ENCODE measurements around the gene ABHD10. TPM values are rescaled to one million over a fixed set of nuclear protein-coding genes. Genes with fewer than 3 reads are reported as not detected.

Gene ABHD10
- total RNA-seq, 1 experiment from 2014 or later = 30.3 TPM

- no peaks in the 10 kb centered on the region for H3K36me3 ChIP-seq (ENCODE audit: control insufficient read depth, insufficient read depth, low read length)
- in situ Hi-C loops (cut with HindIII; ENCODE audit: low pct_unique_long_range_greater_than_20kb, low sequenced_read_pairs) = no loop called here
- peak; percentile 97 for ATAC-seq
Observed at GRCh38 chr3:111967651-111968274, 11.1 kb upstream of the ABHD10 start.

DNA sequence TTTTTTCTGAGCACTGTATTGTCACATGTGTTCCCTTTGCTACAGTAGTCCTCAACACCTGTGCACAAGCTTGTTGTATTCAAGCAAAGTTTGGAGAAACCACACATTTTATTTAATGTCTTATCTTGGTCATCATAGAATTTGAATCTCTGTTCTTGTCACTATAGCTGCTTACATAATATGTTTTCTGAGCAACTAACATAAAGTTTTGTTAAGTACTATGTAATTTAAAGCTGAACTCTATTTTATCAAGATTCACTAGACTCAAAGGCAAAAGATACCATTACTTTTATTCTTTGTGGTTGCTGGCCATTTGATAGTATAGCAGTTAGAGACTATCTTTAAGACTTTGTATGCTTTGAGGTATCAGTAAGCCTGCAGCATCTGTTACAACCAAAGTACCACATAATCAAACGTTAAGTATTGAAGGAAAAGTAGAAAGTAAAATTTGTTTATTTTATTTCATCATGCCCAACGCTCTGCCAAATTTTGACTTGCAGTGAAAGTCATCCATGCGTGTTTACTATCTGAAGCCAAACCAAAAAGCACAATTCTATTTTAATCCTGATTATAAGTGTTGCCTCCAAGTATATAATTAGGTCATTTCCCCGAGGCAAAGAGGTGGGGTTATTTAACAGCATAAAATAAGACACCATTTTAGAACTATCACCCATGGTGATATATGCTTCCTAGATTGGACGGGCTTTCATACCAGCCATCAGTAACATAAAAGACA, 10.3 kb upstream of the ABHD10 start:
- intact Hi-C loops (cut with micrococcal nuclease; ENCODE audit: unreplicated experiment) (no loop called here), in situ Hi-C loops (cut with HindIII; ENCODE audit: low pct_unique_long_range_greater_than_20kb, low sequenced_read_pairs) (no loop called here)
- H3K4me1 ChIP-seq (ENCODE audit: control insufficient read depth, insufficient read depth, low read length) = no peaks in the 10 kb centered on the region
- no peak overlapping the region for H3K27ac ChIP-seq (ENCODE audit: low read length)
- no peak for DNase-seq (ENCODE audit: low read depth, low spot score)
- TF ChIP-seq SIN3A (IDR thresholded peaks at IDR 0.05; ENCODE audit: borderline replicate concordance, insufficient read depth, low read depth, low read length) (no peak), TCF7L2 (IDR thresholded peaks at IDR 0.05; ENCODE audit: low read depth, low read length) (no peak), REST (IDR thresholded peaks at IDR 0.05; ENCODE audit: insufficient read depth in 1 of 2, low read depth in 2 of 2, low read length in 1 of 2) (no peak), POLR2AphosphoS5 (IDR thresholded peaks at IDR 0.05; ENCODE audit: low read depth, low read length) (no peak)
- TF ChIP-seq, protein P1, sequence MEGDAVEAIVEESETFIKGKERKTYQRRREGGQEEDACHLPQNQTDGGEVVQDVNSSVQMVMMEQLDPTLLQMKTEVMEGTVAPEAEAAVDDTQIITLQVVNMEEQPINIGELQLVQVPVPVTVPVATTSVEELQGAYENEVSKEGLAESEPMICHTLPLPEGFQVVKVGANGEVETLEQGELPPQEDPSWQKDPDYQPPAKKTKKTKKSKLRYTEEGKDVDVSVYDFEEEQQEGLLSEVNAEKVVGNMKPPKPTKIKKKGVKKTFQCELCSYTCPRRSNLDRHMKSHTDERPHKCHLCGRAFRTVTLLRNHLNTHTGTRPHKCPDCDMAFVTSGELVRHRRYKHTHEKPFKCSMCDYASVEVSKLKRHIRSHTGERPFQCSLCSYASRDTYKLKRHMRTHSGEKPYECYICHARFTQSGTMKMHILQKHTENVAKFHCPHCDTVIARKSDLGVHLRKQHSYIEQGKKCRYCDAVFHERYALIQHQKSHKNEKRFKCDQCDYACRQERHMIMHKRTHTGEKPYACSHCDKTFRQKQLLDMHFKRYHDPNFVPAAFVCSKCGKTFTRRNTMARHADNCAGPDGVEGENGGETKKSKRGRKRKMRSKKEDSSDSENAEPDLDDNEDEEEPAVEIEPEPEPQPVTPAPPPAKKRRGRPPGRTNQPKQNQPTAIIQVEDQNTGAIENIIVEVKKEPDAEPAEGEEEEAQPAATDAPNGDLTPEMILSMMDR (IDR thresholded peaks at IDR 0.05) = no peak
- 0 out of 2 replicates have a peak, but pooled peaks cover 3% of the 10 kb centered on the region for H3K27me3 ChIP-seq (ENCODE audit: control insufficient read depth, insufficient read depth, low read length)
- H3K9me3 ChIP-seq (ENCODE audit: control insufficient read depth, insufficient read depth, low read depth, low read length) = no peaks in the 10 kb centered on the region
- H3K4me3 ChIP-seq (ENCODE audit: low read depth in 2 of 2, low read length in 2 of 2) = no peak overlapping the region
- no peak for ATAC-seq
- H3K36me3 ChIP-seq (ENCODE audit: control insufficient read depth, insufficient read depth, low read length) = no peaks in the 10 kb centered on the region
- ChIA-PET POLR2A (no interaction called here), CTCF (interaction anchor here (0.6 to 1.7 kb wide), 4 partner anchors 10 to 264 kb away, joined by 3 to 17 read pairs (median 7); partner anchors contain the start of gene ABHD10)
- BruUV-seq (replicated peaks) = no TSS peak

More at GRCh38 chr3:111967651-111968274, 11.1 kb upstream of the ABHD10 start:
- ChIA-PET POLR2A (no interaction called here), CTCF (interaction anchor here (0.6 to 1.7 kb wide), 10 partner anchors 11 to 1673 kb away, joined by 3 to 17 read pairs (median 12); partner anchors contain the start of gene ABHD10)
- H3K27me3 ChIP-seq (ENCODE audit: control insufficient read depth, insufficient read depth, low read length) = 0 out of 2 replicates have a peak, but pooled peaks cover 2% of the 10 kb centered on the region
- BruUV-seq (replicated peaks) = no TSS peak
- TF ChIP-seq REST (IDR thresholded peaks at IDR 0.05; ENCODE audit: insufficient read depth in 1 of 2, low read depth in 2 of 2, low read length in 1 of 2) = no peak
- TF ChIP-seq, protein P1 (IDR thresholded peaks at IDR 0.05) = peak; percentile 91
- DNase-seq (ENCODE audit: low read depth, low spot score) = peak; percentile 58
- no peak overlapping the region for H3K27ac ChIP-seq (ENCODE audit: low read length)
- 0 out of 2 replicates have a peak, but pooled peaks cover 2% of the 10 kb centered on the region for H3K4me1 ChIP-seq (ENCODE audit: control insufficient read depth, insufficient read depth, low read length)
- intact Hi-C loops (cut with micrococcal nuclease; ENCODE audit: unreplicated experiment) = loop anchor here (1.0 kb wide), 2 partner anchors 72 to 250 kb away; no protein-coding TSS in a partner anchor
- H3K4me3 ChIP-seq (ENCODE audit: low read depth in 2 of 2, low read length in 2 of 2) = no peak overlapping the region
- H3K9me3 ChIP-seq (ENCODE audit: control insufficient read depth, insufficient read depth, low read depth, low read length) = no peaks in the 10 kb centered on the region
